Left renal pelvis (tissue), 4 donors: ENCODE data around the gene MUC16. TPM values are rescaled to one million over a fixed set of nuclear protein-coding genes. Genes with fewer than 3 reads are reported as not detected.
"Not testable (repeated sequence)": the region's sequence is repeated elsewhere in the genome, so short reads cannot be mapped to it uniquely, and the experiment has no call there.

Experiments used
- DNase-seq, 4 donors: peaks; one replicate each; pipeline ENCODE4 v3.0.0-alpha.2; 2013; ENCODE audit warnings: low read depth in 4 of 4, low spot score in 3 of 4
- polyA plus RNA-seq, 4 donors: library from polyadenylated mRNA; unstranded; fragments of 120-200 nt; gene quantifications; one replicate each; pipeline ENCODE4 v1.2.1, GENCODE V29; 2013; ENCODE audit not compliant: insufficient read length in 4 of 4

The MUC16 gene
- under 1 TPM; 0.14 to 0.22 (median 0.17) TPM for polyA plus RNA-seq

- no peak for DNase-seq
These were observed at the start of gene MUC16 for GRCh38 chr19:9009935-9010651. MUC16 (minus strand) TSS chr19:9010409.

- peak; percentile 48 to 87 (median 54) for DNase-seq
These were observed 48.9 kb upstream of the MUC16 start for GRCh38 chr19:9058905-9059667.

GRCh38 chr19:9057505-9058258 is 47.5 kb upstream of the MUC16 start:
- no peak for DNase-seq

- not testable (repeated sequence) for DNase-seq
These were observed 45.9 kb upstream of the MUC16 start for GRCh38 chr19:9056131-9056530.

DNA sequence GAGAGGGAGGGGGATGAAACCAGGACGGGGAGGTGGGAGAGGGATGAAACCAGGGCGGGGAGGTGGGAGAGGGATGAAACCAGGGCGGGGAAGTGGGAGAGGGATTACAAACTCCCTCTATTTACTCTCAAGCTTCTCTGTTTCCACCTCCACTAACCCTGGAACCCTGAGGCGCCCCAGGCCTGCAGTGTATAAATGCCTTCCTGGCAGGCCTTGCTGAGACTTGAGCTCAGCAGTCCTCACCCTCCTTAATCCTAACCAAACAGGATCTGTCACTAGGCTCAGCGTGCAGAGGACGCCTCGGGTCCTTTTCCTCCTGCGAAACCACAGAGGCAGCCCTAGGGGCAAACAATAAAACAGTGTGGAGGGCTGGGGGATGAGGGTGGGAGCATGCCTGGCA is 44.6 kb upstream of the MUC16 start:
- DNase-seq, result no peak

DNA sequence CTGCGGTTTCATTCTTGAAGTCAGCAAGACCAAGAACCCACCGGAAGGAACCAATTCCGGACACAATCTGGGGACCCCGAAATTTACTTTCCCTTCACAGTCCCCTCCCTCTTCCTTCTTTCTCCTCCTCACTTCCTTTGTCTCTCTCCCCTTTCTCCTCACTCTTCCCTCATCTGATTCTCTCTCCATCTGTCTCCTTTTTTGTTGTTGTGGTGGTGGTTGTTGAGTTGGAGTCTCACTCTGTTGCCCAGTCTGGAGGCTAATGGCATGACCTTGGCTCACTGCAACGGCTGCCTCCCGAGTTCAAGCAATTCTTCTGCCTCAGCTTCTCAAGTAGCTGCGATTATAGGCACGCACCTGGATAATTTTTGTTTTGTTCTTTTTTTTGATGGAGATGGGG is 44.0 kb upstream of the MUC16 start:
- no peak for DNase-seq

DNA sequence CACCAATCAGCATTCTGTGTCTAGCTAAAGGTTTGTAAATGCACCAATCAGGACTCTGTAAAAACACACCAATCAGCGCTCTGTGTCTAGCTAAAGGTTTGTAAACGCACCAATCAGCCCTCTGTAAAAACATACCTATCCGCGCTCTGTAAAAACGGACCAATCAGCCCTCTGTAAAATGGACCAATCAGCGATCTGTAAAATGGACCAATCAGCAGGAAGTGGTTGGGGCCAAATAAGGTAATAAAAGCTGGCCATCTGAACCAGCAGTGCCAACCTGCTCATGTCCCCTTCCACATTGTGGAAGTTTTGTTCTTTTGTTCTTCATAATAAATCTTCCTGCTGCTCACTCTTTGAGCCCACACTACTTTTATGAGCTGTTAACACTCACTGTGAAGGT is 43.5 kb upstream of the MUC16 start:
- DNase-seq, result not testable (repeated sequence)

DNA sequence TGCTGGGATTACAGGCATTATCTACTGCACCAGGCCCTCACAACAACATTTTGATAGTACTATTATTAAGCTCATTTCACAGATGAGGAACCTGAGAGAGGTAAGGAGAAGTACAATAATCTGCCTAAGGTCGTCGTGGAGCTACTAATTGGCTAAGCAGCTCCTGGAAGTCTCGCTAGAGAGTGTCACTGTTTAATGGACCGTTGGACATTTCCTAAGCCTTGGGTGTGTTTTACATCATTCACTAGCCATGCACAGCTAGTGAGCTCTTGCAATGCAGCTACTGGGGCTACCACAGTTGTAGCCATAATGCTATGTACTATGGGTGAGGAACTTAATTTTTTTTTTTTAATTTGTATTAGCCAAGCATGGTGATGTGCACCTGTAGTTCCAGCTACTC is 42.7 kb upstream of the MUC16 start:
- DNase-seq, result no peak

DNA sequence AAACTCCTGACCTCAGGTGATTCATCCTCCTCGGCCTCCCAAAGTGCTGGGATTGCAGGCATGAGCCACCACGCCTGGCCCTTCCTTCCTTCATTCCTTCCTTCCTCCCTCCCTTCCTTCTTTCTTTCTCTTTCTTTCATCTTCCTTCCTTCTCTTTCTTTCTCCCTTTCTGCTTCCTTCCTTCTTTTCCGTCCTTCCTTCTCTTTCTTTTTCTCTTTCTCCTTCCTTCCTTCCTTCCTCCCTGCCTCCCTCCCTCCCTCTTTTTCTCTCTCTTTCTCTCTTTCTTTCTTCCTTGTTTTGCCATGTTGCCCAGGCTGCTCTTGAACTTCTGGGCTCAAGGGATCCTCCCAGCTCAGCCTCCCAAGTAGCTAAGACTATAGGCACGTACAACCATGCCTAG is 36.5 kb upstream of the MUC16 start:
- no peak for DNase-seq

DNA sequence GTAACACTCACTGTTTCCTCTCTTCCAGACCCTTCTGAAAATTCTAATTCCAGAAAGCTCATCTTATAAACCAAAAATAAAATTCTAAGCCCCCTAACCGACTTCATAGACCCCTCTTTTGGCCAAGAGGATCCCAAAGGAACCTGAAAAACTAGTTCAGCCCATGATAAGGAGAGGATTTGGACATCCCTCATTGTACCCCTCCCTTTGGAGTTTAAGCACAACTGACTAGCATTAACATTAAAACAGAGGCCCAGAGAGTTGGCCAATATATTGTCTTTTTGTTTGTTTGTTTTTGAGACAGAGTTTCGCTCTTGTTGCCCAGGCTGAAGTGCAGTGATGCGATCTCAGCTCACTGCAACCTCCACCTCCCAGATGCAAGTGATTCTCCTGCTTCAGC is 34.2 kb upstream of the MUC16 start:
- no peak for DNase-seq

DNA sequence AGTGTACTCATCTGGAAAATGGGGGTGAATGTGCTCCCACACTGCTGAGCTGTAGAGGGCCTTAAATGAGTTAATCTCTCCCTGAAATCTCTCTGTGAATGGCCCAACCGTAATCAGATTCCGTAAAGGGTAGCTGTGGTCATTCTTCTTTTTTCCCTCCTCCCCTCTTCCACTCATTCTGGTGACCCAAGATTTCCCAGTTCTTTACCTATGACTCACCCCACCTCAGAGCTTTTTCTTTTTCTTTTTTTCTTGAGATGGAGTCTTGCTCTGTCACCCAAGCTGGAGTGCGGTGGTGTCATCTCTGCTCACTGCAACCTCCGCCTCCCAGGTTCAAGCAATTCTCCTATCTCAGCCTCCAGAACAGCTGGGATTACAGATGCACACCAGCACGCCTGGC is 33.3 kb upstream of the MUC16 start:
- no peak for DNase-seq

DNA sequence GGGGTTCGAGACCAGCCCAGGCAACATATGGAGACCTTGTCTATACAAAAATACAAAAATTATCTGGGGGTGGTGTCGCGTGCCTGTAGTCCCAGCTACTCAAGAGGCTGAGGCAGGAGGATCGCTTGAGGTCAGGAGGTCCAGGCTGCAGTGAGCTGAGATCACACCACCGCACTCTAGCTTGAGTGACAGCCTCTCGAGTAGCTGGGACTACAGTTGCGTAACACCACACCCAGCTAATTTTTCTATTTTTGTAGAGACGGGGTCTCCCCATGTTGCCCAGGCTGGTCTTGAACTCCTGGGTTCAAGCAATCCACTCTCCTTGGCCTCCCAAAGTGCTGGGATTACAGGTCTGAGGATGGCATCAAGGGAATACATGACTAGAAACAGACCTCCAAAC is 30.8 kb upstream of the MUC16 start:
- DNase-seq, result no peak

- no peak for DNase-seq
These were observed 29.9 kb upstream of the MUC16 start for GRCh38 chr19:9040131-9040530.

- DNase-seq, result no peak
These were observed 29.5 kb upstream of the MUC16 start for GRCh38 chr19:9039728-9040127.

GRCh38 chr19:9037400-9038062 is 27.3 kb upstream of the MUC16 start:
- no peak for DNase-seq

- DNase-seq, result peak in 1 of 4 donors; percentile 53
These were observed 22.0 kb upstream of the MUC16 start for GRCh38 chr19:9032136-9032631.

DNA sequence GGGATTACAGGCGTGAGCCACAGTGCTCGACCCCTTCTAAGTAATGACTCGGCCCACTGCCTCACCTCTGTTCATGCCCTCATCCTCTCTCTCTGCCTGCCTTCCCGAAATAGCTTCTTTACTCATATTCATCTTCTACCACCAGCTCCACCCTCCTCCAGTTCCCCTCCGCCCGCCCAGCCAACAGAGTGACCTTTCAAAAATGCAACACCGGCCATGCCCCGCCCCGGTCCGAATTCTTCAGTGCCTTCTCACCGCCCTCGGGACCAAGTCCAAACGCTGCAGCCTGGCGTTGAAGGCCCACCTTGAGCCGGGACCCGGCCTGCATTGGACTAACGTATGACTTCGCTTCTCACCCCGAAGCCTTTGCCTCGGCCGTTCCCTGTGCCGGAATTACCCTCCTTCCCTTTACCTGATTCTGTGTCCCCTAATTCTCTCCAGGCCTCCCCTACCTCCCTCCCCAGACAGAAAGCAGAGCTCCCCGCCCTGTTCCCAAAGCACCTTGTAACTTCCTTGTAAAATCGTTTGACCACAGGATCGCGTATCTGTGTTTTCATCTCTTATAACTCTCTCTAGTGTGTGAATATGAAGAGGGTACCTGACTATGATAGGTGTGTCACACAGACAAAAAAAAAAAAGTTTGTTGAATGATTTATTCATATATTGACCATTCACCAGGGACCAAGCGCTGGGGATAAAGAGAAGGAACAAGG is 8.1 kb upstream of the MUC16 start:
- DNase-seq, result no peak

- no peak for DNase-seq
These were observed 4.6 kb upstream of the MUC16 start for GRCh38 chr19:9014803-9015202.

GRCh38 chr19:9013988-9014387 is 3.8 kb upstream of the MUC16 start:
- DNase-seq, result no peak

DNA sequence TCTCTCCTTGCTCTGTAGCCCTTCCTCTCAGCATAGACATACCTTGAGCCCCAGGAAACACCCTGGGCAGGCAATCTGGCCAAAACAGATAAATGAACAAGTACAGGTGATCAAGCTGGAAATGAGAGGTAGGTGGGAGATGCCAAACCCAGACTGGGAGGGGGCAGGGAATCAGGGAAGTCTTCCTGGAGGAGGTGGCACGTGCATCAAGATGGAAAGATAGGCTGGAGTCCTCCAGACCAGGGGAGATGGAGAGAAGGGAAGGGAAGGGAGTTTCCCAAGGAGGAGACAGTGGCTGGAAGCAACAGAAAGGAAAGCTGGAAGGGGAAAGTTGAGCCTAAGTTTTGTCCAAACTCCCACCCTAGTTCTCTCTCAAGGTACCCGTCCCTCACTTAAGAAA is 1.7 kb upstream of the MUC16 start:
- no peak for DNase-seq
